GM12892 (cell line): Measurements from ENCODE around the gene CEP72.

ENCODE experiments used
- POLR2A ChIP-seq: IDR thresholded peaks from 2 replicates; pipeline ENCODE4 v1.6.1; 2011; ENCODE audit warnings: low read depth, low read length, control low read depth
- POLR2AphosphoS5 ChIP-seq: IDR thresholded peaks from 2 replicates; pipeline ENCODE4 v1.6.1; 2011; ENCODE audit warnings: low read depth, low read length, control low read depth

DNA sequence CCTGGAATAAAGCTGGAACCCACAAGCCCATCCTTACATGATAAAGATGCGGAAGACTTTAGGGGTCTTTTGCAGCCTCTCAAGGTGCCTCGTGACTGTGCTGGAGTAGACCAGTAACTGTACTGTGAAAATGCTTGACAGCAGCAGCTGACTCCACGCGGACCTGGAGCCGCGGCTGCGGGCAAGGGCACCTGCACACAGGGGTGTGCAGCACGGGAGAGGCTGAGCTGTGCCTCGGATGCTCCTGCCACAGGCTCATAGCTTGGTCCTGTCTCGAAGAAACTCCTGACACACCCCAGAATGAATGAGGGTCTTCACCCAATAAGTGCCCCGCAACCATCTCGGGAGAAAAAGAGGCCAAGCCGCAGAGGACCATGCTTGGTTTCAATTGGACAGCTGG lies 40.3 kb upstream of the CEP72 start:
- TF ChIP-seq POLR2A (no peak), POLR2AphosphoS5 (no peak)
